ENCODE results near the gene AP5Z1. TPM values are rescaled to one million over a fixed set of nuclear protein-coding genes. Genes with fewer than 3 reads are reported as not detected.

Gene AP5Z1
- total RNA-seq, 1 donor from 2014 or later: 59.7 TPM

DNA sequence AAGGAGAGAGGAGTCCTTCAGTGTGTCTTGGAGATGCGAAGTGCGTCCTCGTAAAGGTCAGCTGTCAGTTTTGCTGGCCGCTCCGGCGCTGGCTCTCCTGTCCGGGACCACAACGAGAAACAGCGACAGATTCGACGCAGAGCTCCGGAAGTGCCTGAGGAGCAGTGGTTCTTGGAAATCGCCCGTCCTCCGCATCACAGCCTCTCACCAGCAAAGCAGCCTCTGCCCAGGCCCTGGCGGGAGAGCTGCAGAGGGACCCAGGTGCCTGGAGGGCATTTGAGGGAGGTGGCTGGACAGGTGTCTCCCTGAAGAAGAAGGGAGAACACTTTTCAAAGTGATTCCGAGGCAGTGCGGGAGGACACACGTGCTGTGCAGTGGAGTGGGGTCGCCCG lies 11.6 kb upstream of the AP5Z1 start:
- Mint-ChIP-seq H3K36me3 (ENCODE audit: low read depth) (peaks cover 30% of the 10 kb centered on the region), H3K27me3 (ENCODE audit: low read depth) (no peaks in the 10 kb centered on the region), H3K9me3 (ENCODE audit: low read depth) (no peaks in the 10 kb centered on the region), H3K4me3 (ENCODE audit: unreplicated experiment) (no peak overlapping the region), H3K4me1 (ENCODE audit: low read depth) (peaks cover 4% of the 10 kb centered on the region), H3K27ac (ENCODE audit: unreplicated experiment) (no peak overlapping the region)
- TF ChIP-seq, protein P1, sequence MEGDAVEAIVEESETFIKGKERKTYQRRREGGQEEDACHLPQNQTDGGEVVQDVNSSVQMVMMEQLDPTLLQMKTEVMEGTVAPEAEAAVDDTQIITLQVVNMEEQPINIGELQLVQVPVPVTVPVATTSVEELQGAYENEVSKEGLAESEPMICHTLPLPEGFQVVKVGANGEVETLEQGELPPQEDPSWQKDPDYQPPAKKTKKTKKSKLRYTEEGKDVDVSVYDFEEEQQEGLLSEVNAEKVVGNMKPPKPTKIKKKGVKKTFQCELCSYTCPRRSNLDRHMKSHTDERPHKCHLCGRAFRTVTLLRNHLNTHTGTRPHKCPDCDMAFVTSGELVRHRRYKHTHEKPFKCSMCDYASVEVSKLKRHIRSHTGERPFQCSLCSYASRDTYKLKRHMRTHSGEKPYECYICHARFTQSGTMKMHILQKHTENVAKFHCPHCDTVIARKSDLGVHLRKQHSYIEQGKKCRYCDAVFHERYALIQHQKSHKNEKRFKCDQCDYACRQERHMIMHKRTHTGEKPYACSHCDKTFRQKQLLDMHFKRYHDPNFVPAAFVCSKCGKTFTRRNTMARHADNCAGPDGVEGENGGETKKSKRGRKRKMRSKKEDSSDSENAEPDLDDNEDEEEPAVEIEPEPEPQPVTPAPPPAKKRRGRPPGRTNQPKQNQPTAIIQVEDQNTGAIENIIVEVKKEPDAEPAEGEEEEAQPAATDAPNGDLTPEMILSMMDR (IDR thresholded peaks at IDR 0.05): no peak
- DNase-seq (ENCODE audit: low spot score): no peak

DNA sequence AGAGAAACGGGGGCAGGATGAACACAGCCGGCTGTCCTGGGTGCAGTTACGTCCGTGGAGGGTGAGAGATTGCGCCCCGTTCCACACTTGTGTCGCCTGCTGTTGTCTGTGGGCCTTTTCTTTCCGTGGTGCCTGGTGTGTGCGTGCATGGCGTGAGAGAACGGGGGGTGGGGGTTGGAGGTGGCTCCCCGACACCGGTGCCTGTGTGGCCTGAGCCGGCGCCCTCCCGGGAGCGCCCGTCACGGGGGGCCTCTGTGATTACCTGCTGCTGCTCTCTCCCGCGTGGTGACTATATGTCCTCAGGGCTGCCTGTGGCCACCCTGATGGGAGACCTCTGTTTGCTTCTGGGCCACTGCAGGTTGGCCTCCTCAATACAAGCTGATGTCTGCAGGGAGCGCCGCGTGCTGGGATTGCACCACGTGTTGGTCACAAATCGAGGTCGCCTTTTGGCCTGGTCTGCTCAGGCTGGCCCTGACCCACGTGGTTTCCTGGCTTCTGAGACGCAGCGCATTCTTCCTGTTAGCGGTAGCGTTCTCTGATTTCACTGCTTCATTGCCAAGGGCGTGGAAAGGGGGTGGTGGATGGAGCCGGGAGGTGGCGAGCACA lies 10.9 kb upstream of the AP5Z1 start:
- H3K27ac Mint-ChIP-seq (ENCODE audit: unreplicated experiment): peak overlapping the region; percentile 22
- no peak for DNase-seq (ENCODE audit: low spot score)
- H3K4me3 Mint-ChIP-seq (ENCODE audit: unreplicated experiment): no peak overlapping the region
- peaks cover 12% of the 10 kb centered on the region for H3K4me1 Mint-ChIP-seq (ENCODE audit: low read depth)
- H3K9me3 Mint-ChIP-seq (ENCODE audit: low read depth): no peaks in the 10 kb centered on the region
- no peaks in the 10 kb centered on the region for H3K27me3 Mint-ChIP-seq (ENCODE audit: low read depth)
- TF ChIP-seq, protein P1 (IDR thresholded peaks at IDR 0.05): no peak
- H3K36me3 Mint-ChIP-seq (ENCODE audit: low read depth): peaks cover 30% of the 10 kb centered on the region

DNA sequence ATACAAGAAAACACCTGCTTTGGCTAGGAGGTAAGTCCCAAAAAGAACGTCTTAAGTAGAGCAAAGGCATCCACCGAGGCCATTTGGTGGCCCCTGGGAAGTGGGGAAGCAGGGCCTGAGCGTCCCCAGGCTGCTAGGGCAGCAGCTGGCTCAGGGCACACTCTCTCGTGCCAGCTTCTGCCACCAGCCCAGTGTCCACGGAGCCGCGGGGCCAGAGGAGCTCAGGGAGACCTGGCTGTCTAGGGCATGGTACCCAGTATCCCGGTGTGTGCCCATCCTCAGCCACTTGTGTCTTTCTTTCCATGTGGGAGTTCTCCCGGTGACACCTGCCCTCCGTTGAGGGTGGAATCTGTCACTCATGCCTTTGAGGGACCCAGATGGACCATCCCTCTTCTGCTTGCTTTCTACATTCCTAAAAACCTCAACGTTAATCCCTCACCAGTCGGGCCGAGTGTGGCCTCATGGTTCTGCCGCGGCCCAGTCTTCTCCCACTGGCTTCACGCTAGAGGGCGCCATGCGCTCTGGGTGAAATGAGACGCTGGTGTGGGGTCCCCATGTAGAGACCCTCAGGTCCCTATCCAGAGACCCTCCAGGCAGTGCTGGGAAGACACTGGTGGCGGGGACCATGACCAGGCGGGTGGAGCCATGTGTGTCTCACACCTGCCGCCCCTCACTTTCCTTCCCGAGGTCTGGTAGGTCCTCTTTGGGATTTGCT lies 9.5 kb upstream of the AP5Z1 start:
- no peak overlapping the region for H3K27ac Mint-ChIP-seq (ENCODE audit: unreplicated experiment)
- no peaks in the 10 kb centered on the region for H3K27me3 Mint-ChIP-seq (ENCODE audit: low read depth)
- no peak overlapping the region for H3K4me3 Mint-ChIP-seq (ENCODE audit: unreplicated experiment)

DNA sequence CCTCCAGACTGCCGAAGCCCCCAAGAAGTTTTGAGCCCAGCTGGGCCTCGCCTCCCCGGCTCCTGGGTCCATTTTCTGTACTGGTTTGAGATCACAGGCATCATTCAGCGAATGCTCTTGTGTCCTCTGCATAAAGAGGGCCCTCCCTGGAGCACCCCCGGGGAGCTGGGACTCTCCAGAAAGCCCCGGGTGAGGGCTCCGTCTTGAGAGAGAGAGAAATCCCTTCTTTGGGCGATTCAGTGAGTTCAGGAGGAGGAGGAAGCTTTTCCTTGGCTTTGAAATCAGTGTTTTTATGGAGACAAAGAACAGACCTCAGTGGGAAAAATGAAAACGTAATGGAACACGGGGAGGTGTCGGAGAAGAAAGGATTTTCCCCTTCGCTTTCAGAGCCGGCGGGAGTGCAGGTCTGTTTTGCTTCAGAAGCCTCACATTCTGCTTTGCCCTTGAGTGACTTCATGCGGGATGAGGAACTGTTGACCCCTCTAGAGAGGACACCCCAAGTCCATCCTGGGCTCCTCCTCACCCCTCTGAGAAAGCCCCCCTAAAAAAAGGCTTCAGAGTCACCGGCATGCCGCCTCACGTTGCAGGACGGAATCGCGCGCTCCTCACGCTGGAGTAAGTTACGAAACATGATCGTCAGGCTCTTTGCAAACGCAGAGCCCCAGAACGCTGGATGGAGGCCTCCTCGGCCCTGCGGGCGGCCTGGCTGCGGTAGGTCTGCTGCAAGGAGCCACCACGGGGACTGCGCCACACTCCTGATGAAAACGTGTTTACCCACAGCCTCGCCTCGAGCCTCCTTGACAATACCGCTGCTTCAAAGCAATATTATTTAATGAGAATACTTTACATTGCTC lies 8.5 kb upstream of the AP5Z1 start:
- peaks cover 22% of the 10 kb centered on the region for H3K4me1 Mint-ChIP-seq (ENCODE audit: low read depth)
- no peaks in the 10 kb centered on the region for H3K27me3 Mint-ChIP-seq (ENCODE audit: low read depth)
- H3K36me3 Mint-ChIP-seq (ENCODE audit: low read depth): peaks cover 18% of the 10 kb centered on the region
- TF ChIP-seq, protein P1 (IDR thresholded peaks at IDR 0.05): no peak
- no peak overlapping the region for H3K4me3 Mint-ChIP-seq (ENCODE audit: unreplicated experiment)
- H3K9me3 Mint-ChIP-seq (ENCODE audit: low read depth): no peaks in the 10 kb centered on the region
- no peak for DNase-seq (ENCODE audit: low spot score)
- H3K27ac Mint-ChIP-seq (ENCODE audit: unreplicated experiment): no peak overlapping the region

More for the DNA sequence above, 9.5 kb upstream of the AP5Z1 start:
- DNase-seq (ENCODE audit: low spot score): no peak
- TF ChIP-seq, protein P1 (IDR thresholded peaks at IDR 0.05): peak; percentile 61
- H3K36me3 Mint-ChIP-seq (ENCODE audit: low read depth): peaks cover 24% of the 10 kb centered on the region
- H3K4me1 Mint-ChIP-seq (ENCODE audit: low read depth): peaks cover 22% of the 10 kb centered on the region
- H3K9me3 Mint-ChIP-seq (ENCODE audit: low read depth): no peaks in the 10 kb centered on the region
